Neural progenitor cell (in vitro differentiated cells): Measurements from ENCODE around the gene DSCAML1.

Experiments
- CTCF ChIP-seq: fragments of 200-600 bp; sonication (generic); IDR thresholded peaks from 2 replicates; pipeline ENCODE4 v1.5.1; 2017; ENCODE audit warnings: antibody characterized with exemption, mild to moderate bottlenecking
- EZH2 ChIP-seq: fragments of 200-600 bp; sonication (generic); IDR thresholded peaks from 2 replicates; pipeline ENCODE4 v1.6.1; 2017; ENCODE audit warnings: antibody characterized with exemption, mild to moderate bottlenecking, moderate library complexity
- EZH2phosphoT487 ChIP-seq: fragments of 200-600 bp; sonication (generic); IDR thresholded peaks from 2 replicates; pipeline ENCODE4 v1.6.1; 2017; ENCODE audit warnings: antibody characterized with exemption

DNA sequence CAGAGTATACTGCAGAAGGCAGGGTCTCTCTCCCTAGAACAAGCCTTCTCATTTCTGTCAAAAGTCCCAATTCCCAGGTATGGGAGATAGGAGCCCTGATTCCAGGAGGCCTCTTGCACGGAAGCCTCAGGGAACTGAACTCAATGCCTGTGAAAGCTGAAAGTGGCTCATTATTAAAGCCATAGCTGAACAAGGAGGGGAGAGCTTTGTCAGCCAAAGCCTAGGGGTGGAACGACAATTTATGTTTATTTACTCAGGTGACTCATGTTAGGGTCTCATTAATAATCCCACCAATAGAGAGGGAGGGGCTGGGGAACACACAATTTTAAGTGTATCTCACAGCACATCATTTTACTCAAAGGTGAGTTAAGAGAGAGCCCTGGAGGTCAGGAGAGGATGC lies 44.9 kb downstream of the DSCAML1 start:
- TF ChIP-seq CTCF = no peak
- no peak for TF ChIP-seq EZH2phosphoT487
- TF ChIP-seq EZH2 = no peak
